Fibroblast of lung (primary cell): ENCODE data around the gene TGIF2.

Experiments used
- EZH2 ChIP-seq: IDR thresholded peaks from 2 replicates; pipeline ENCODE4 v1.5.1; 2012; ENCODE audit warnings: low read length, control low read depth, mild to moderate bottlenecking; ENCODE audit errors: missing control alignments
- TF ChIP-seq, protein P1 (sequence below), 2 donors: IDR thresholded peaks in 1 of 2; conservative IDR thresholded peaks in 1 of 2; 1 replicate in 1 of 2; 2 replicates in 1 of 2; pipeline ENCODE4 v1.5.1; 2011 to 2012; ENCODE audit warnings: low read length in 2 of 2, control low read depth in 1 of 2, inconsistent platforms in 1 of 2, low read depth in 1 of 2, mild to moderate bottlenecking in 1 of 2

DNA sequence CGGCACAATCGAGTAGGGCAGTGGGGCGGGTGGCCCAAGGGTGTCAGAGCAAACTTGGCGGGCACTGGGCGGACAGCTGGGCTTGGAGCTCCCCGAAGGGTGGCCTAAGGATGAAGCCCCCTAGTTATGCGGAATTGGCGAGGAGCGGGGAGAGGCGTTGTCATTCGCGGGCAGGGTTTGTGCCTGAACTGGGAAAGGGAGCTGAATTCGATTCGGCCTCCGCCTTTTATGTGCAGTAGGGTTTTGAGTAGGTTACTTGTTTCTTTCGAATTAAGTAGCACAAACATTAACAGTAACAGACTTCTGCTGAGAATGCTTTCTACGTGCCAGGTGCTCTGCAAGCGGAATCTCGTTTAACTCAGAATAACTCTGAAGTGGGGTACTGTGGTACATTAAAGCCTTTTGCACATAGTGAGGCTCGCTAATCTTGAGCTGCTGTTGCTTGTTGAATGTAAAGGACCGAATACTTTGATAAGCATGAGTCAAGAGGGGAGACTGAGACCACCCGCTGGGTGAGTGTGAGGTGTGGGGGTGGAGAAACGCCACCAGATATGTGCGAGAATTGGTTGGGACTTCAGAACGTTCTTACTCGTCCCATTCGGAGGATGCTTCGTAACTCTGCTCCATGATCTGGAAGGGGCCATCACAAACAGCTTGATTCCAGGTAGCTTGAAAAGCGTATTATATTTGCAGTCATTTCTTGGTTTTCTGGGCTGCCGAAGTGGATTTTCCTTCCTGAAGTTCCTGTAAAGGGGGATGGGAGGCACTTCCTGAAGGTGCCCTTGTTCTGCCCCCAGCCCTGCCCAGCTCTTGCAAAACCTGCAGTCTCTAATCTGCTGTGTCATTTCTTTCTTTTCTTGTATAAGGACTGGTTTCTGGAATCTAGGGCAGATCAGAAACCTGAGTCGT is 33.0 kb downstream of the TGIF2 start:
- no peak for TF ChIP-seq EZH2
- TF ChIP-seq, protein P1, sequence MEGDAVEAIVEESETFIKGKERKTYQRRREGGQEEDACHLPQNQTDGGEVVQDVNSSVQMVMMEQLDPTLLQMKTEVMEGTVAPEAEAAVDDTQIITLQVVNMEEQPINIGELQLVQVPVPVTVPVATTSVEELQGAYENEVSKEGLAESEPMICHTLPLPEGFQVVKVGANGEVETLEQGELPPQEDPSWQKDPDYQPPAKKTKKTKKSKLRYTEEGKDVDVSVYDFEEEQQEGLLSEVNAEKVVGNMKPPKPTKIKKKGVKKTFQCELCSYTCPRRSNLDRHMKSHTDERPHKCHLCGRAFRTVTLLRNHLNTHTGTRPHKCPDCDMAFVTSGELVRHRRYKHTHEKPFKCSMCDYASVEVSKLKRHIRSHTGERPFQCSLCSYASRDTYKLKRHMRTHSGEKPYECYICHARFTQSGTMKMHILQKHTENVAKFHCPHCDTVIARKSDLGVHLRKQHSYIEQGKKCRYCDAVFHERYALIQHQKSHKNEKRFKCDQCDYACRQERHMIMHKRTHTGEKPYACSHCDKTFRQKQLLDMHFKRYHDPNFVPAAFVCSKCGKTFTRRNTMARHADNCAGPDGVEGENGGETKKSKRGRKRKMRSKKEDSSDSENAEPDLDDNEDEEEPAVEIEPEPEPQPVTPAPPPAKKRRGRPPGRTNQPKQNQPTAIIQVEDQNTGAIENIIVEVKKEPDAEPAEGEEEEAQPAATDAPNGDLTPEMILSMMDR (conservative IDR thresholded peaks at IDR 0.05 in 1 of 2, IDR thresholded peaks at IDR 0.05 in 1 of 2; ENCODE audit: low read depth in 1 of 2, low read length in 2 of 2): no peak
